Activated CD8-positive, alpha-beta memory T cell treated with anti-CD3 and anti-CD28 coated beads, Interleukin-2, amount 50 U/mL, for 1 hour (primary cell): ENCODE data around the gene CACHD1.
"Not testable (repeated sequence)": the region's sequence is repeated elsewhere in the genome, so short reads cannot be mapped to it uniquely, and the experiment has no call there.

Source experiments
- DNase-seq: peaks from one replicate; pipeline ENCODE4 v3.0.0-alpha.2; 2020; ENCODE audit errors: extremely low read depth

CACHD1 gene

GRCh38 chr1:64588876-64589275, 118.9 kb downstream of the CACHD1 start:
- no peak for DNase-seq

- DNase-seq: no peak
These were observed 120.4 kb downstream of the CACHD1 start for GRCh38 chr1:64590316-64590715.

GRCh38 chr1:64594446-64594845, 124.5 kb downstream of the CACHD1 start:
- DNase-seq: no peak

DNA sequence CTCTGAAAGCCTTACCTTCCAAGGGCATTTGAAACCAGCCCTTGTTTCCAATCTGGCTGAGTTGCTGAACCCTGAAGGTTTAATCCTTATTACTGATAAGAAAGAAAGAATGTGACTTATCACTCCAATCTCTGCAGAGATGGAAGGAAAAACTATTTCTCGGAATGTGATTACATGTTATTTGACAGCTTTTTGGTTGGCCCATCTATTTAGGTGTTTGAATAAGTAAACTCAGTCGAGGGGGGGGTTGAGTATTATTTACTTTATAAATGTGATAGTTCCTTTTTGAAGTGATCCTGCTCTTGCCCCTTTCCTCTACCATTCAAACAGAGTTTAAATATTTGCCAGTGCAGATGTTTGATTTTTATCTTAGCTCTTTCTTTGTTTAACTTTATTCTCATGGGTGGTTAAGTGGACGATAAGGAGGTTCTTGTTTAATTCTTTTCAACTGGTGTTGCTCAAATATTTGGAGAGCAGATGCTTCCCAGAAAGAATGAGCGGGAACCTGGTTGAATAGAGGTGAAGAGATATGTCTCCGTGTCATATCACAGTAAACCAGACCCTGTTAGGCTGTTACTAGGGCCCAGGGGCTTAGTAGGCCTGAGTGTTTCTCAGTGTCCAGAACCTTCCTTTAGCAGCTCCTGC, 126.1 kb downstream of the CACHD1 start:
- no peak for DNase-seq

- no peak for DNase-seq
These were observed 127.2 kb downstream of the CACHD1 start for GRCh38 chr1:64597113-64597512.

DNA sequence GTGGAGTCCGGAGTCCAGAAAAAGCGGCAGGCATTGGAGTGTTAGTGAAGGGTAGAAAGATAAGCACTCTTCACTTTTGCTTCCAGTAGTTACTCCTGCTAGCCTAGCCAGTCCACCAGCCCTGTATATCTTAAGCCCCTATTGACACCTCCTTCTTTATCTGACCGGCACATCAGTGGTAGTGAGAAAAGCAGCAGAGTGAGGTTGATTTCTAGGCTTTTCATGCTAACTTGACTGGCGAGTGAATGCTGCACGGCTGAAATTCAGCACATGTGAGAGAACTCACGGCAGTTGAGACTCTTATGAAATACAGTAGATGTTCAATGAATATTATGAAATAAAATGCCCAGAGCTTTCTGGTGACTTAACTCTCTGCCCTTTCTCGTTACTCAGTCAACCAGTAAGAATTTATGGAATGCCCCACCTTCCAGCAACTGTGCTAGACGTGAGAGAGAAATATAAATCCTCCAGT, 128.2 kb downstream of the CACHD1 start:
- no peak for DNase-seq

DNA sequence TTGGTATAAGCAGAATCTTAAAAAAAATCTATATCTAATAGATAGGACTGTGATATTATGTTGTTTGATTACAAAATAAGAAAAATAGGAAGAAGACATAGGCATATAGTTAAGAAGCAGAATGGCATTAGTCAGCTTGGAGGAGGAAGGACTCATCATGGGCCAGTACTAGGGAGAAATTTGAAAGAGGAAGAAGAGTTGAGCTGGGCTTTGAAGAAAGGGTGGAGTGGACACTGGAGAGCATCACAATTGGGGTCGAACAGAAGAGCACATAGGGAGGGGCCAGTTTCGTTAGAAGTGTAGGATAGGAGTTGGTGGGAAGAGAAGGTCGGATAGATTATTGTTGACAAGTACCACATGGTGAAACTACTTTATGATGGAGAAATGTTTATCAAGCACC, 129.3 kb downstream of the CACHD1 start:
- DNase-seq: no peak

DNA sequence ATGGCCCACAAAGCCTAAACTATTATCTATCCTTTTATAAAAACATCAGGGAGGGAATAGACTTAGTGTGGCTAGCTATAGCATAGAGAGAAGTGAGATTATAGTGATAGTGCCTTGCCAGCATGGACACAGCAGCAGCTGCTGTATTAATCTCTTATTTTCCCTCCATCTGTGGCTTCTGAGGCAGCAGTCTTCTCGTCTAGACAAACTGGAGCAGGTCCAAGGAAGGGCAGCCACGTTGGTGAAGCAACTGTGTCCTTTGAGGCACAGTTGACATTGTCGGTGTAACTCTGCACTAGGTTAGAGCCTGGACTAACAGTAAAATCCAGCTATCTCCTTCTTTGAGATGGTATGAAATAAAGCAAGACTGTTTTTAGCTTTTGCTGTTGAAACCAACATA, 131.3 kb downstream of the CACHD1 start:
- no peak for DNase-seq

DNA sequence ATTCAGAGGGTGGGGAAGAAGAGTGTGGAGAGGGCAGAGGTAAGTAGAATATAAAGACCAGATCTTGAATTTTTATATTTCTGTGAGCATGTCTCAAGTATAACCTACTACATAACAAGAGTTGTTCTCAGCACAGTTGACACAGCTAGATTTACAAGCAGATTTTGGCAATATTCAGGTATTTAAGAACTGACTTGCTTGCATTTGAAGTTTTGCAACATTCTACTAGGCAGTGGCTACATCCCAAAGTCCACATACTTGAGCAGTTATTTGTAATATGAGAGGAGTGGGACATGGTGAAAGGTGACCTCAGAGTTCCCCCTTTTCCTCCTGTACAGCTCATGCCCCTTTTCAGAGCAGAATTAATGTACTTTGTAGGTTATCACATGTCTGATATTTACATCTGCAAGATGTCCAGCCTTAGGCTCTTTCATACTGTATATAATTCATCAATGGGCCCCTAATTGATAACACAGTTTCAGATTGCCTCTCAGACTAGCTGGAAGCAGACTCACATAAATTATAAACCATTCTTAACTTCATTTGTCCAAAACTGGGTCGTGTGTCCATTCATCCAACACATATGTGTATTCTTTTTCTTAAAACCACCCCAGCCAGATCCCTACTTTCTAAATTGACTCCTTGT, 138.2 kb downstream of the CACHD1 start:
- DNase-seq: no peak

DNA sequence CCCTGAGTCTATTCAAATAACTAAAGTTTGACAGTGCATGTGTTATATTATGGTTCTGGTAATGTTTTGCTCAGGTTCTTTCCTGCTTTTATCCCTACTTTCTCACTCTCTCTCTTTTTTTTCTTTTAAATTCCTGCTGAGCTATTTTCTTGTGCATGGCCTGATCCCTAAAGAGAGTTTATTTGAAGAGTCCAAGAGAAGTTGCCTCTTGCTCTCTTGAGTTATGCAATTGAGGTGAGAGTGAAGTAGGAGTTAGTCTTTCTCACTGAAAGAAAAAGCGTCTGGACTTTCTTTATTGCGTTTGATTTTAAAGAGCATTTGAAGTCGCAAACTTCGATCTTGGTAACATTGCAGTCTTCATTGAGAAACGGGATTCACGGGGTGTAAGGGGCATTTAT, 138.7 kb downstream of the CACHD1 start:
- DNase-seq: no peak

GRCh38 chr1:64610950-64611349, 141.0 kb downstream of the CACHD1 start:
- not testable (repeated sequence) for DNase-seq

DNA sequence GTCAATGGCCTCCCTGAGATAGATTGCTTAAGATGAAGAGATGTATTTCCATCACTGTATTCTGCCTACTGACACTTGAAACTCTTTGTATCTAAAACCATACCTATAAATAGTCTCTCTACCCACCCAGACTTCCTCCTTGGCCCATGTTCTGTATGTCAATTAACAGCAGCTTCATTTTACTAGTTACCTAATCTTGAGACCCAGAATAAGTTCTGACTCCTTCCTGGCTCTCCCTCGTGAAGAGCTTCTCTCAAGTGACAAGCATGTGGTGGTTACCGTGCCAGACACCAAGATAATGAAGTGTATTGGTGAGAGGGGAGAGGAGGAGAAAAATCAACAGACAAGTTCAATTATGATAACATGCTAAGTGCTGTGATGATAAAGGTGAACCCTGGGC, 146.1 kb downstream of the CACHD1 start:
- DNase-seq: no peak

DNA sequence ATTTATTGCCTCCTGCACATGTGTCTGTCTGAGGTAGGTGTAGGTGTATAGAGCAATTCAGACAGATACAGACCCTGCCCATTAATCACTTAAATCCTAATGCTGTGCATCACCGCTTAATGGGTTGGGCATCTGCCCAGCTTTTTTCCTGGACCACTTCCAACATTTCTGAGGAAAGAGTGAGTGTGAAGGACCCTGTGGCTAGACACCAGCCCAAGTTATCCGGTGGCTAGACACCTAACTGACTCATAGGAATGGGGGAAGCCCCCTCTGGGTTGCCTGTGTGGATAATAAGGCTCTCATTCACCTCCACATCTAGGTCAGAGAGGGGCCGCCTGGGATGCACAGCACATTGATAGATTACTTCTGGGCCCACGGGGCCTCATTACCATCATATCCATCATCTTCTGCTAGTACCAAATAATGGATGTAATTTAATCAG, 153.8 kb downstream of the CACHD1 start:
- no peak for DNase-seq

- no peak for DNase-seq
These were observed 154.3 kb downstream of the CACHD1 start for GRCh38 chr1:64624218-64624713.

DNA sequence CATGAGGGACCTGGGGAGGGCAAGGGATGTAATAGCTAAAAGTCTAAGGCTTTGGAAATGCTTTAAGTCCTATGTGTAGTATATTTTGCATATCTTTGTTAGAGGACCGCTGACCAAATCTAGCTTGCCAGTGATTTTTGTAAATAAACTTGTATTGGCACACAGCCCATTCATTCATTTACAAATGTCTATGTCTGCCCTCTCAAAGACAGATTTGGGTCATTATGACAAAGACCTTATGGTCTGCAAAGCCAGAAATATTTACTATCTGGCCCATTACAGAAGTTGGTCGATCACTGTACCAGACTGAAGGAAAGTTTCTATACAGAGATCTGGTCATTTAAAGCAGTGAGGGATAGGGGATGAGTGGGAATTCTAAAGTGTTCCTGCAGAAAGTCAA, 154.9 kb downstream of the CACHD1 start:
- DNase-seq: no peak

- DNase-seq: no peak
These were observed 160.7 kb downstream of the CACHD1 start for GRCh38 chr1:64630611-64631010.

DNA sequence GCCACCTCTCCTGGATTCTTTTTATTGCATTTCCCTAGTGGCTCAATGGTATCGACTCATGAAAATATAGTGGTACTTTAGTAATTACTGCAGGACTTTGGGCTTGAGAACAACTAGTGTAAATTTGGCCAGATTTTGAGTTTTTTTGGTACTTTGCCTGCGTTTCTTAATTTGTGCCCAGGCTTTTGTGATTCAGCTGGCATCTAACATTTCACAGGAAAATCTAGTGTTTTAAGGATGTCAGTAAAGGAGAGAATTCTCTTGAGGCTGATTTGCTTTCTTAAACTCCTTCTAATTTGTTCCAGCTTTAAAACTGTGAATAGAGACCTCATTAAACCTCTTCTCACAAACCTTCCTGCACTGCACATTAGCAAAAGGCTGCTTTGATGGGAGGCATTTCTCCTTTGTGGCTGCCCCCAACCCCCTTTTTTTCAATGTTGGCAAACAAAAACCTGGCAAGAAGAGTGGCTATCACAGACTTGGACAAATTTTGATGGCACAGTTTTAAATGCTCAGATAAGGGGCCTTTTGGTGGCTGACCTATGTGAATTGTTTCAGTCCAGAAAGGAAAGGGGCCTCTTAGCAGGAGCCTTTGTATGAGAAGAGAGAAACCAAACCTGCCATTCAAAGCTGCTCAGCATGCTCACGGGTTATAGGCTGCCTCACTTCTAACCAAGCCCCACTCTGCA, 161.6 kb downstream of the CACHD1 start:
- no peak for DNase-seq

- no peak for DNase-seq
These were observed 163.0 kb downstream of the CACHD1 start for GRCh38 chr1:64632936-64633335.

GRCh38 chr1:64645735-64646134, 175.8 kb downstream of the CACHD1 start:
- DNase-seq: no peak

DNA sequence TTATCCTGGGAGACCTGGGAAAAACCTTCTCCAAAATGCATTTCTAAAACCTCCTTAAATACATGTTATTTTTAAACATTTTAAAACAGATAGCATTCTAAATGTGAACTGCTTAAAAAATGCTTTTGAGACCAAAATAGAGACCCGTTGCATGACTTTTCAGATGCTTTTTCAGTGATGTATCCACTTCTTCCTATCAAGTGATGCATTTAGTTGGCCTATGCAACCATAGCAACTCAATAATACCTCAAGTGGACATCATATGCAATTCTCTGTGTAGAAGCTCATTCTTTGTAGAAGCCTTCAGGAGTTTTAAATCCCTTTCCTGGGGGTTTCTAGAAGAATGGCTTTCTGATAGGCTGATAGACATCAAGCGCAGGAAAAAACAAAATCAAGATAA, 180.5 kb downstream of the CACHD1 start:
- DNase-seq: no peak

GRCh38 chr1:64651841-64652240, 181.9 kb downstream of the CACHD1 start:
- DNase-seq: no peak

GRCh38 chr1:64653466-64653865, 183.5 kb downstream of the CACHD1 start:
- no peak for DNase-seq
